Stimulated activated CD4-positive, alpha-beta T cell treated with anti-CD3 and anti-CD28 coated beads, TNF-alpha, amount 100 ng/mL, for 4 hours (primary cell): ENCODE measurements around the gene ACOT9.
"Not testable (repeated sequence)": the region's sequence is repeated elsewhere in the genome, so short reads cannot be mapped to it uniquely, and the experiment has no call there.

Experiments
- DNase-seq, 3 experiments: peaks; one replicate each; pipeline ENCODE4 v3.0.0-alpha.2; 2020; ENCODE audit warnings: low read depth in 3 of 3

The ACOT9 gene, protein sequence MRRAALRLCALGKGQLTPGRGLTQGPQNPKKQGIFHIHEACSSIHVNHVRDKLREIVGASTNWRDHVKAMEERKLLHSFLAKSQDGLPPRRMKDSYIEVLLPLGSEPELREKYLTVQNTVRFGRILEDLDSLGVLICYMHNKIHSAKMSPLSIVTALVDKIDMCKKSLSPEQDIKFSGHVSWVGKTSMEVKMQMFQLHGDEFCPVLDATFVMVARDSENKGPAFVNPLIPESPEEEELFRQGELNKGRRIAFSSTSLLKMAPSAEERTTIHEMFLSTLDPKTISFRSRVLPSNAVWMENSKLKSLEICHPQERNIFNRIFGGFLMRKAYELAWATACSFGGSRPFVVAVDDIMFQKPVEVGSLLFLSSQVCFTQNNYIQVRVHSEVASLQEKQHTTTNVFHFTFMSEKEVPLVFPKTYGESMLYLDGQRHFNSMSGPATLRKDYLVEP

GRCh38 chrX:23742697-23743622 lies at the start of gene ACOT9:
Gene ACOT9, minus strand, starts transcription at chrX:23743276. Its CDS starts 132 bp downstream, at chrX:23743144.
- DNase-seq: peak; percentile 20 to 25 (median 23)

GRCh38 chrX:23790155-23790497 lies 47.0 kb upstream of the ACOT9 start:
- DNase-seq: no peak

DNA sequence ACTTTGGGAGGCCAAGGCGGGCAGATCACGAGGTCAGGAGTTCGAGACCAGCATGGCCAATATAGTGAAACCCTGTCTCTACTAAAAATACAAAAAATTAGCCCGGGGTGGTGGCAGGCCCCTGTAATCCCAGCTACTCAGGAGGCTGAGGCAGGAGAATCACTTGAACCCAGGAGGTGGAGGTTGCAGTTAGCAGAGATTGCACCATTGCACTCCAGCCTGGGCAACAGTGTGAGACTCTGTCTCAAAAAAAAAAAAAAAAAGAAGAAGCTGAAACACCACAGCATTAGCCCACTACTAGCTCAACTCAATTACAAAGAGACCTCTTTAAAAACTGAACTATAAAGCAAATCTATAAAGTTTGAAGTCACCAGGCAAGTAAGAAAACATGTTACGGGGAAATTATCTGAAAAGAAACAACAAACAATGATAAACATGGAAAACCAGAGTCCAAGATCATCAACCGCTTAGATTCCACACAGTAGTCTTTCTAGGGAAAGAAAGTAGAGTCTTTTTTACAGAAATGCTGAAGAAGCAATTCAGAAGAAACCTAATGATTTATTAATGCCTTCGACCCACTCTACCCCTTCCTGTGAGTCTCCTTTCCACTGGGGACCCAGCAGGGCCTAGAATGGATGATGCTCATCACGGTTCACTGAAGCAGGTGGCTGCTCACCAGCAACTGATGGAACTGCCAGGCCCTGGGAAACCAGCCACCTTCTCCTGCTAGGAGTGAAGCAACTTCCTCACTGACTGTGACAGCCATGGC lies 46.5 kb upstream of the ACOT9 start:
- no peak for DNase-seq

DNA sequence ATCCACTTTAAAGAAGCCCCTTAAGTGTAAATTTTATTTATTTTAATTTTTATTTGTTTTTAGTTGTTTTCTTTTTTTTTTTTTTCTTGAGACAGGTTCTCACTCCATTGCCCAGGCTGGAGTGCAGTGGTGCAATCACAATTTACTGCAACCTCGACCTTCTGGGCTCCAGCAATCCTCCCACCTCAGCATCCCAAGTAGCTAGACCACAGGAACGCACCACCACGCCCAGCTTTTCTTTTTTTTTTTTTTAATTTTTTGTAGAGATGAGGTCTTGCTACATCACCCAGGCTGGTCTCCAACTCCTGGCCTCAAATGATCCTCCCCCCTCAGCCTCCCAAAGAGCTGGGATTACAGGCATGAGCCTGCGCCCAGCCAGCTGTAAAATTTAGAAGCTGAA lies 45.9 kb upstream of the ACOT9 start:
- DNase-seq: no peak

- DNase-seq: no peak
These were observed 45.4 kb upstream of the ACOT9 start for GRCh38 chrX:23788521-23788920.

GRCh38 chrX:23787745-23788118 lies 44.7 kb upstream of the ACOT9 start:
- no peak for DNase-seq

- no peak for DNase-seq
These were observed 43.3 kb upstream of the ACOT9 start for GRCh38 chrX:23786268-23786815.

- no peak for DNase-seq
These were observed 42.5 kb upstream of the ACOT9 start for GRCh38 chrX:23785580-23785979.

- DNase-seq: no peak
These were observed 41.6 kb upstream of the ACOT9 start for GRCh38 chrX:23784470-23785331.

DNA sequence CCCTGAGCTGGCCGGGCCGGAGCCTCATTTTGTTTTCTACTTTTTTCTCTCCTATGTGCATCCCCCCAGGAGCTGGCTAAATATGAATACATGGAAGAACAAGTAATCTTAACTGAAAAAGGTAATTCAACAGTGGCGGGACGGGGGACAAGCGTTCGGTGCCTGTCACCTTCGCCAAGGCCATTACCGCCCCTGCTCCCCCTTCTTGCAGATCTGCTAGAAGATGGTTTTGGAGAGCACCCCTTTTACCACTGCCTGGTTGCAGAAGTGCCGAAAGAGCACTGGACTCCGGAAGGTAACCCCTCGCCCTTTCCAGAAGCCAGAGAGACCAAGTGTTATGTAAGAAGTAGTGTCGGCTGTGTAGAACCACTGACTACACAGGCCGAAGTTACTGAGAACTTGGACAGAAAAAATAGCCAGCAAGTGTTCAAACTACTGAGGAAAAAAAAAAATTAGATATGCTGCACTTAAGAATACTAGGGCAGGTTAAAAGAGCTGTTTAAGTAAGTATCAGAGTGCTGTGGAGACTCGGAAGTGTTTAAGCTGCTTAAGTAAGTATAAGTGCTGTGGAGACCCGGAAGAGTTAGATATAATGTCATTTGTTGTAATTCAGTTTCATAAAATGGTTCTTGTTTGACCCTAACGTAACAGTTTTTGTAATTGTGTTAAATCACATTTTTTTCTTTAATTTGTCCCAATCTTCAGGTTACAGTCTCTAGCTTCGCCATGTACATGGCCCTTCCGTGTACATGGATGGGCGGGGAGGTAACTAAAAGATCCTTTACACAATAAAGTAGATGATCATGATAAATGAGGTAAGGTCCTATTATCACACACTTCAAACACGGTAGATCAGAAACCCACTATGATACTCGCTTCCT lies 40.8 kb upstream of the ACOT9 start:
- no peak for DNase-seq

DNA sequence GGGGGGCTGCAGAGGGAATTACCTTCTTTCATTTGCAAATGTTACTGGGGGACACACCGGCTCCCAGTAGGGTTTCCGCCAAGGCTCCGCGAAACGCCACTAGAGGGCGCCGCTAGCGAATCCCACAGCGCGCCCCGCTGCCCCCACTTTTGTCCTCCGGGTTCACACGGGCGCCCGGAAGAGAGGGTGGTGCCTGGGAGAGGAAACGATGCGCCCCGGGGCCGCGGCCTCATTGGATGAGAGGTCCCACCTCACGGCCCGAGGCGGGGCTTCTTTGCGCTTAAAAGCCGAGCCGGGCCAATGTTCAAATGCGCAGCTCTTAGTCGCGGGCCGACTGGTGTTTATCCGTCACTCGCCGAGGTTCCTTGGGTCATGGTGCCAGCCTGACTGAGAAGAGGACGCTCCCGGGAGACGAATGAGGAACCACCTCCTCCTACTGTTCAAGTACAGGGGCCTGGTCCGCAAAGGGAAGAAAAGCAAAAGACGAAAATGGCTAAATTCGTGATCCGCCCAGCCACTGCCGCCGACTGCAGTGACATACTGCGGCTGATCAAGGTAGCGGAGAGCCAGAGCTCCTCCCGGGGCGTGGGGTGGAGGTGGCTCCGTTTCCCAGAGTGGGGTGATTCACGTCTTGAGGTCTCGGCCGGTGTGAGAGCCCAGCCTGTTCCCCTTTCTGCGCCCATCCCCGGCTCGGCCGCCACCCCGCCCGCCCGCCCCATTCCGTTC lies 40.0 kb upstream of the ACOT9 start, which contains the start of gene SAT1:
SAT1 (plus strand) TSS at position 311 of the 726 bp plus-strand sequence; CDS start at position 490, 179 bp downstream.
- peak; percentile 74 to 89 (median 86) for DNase-seq

DNA sequence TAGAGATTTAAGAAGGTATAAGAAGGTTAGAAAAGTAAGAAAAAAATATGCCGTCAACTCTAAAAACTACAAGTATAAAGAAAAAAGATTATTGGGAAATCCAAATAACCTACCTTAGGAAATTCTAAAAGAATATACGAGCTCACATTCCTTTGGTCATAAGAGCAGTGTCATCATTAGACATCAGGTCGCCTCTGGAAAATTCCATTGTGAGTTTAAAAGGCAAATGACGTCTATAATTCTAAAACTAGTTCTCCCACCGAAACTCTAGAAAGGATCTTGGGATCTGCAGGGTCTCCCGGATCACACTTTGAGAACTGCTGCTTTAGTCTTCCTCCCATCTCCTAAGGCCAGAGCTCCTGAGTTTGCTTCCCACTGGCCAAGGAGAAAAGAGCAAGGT lies 39.4 kb upstream of the ACOT9 start:
- DNase-seq: no peak

- no peak for DNase-seq
These were observed 35.9 kb upstream of the ACOT9 start for GRCh38 chrX:23779025-23779424.

GRCh38 chrX:23776363-23776762 lies 33.3 kb upstream of the ACOT9 start:
- DNase-seq: no peak

GRCh38 chrX:23773601-23774175 lies 30.6 kb upstream of the ACOT9 start:
- DNase-seq: no peak

DNA sequence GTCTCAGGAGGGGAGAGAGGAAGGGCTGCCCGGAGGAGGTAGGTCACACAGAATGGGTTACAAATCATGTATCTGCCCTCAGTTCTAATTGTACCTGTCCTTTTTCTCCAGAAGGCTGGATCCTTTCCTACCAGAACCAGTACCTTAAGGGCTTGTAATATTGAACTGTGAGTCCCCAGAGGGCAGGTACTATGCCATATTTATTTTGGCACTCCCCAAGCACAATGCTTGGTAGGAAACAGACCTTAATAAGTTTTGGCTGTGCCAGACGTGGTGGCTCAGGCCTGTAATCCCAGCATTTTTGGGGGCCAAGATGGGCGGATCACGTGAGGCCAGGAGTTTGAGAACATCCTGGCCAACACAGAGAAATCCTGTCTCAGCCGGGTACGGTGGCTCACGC lies 28.0 kb upstream of the ACOT9 start:
- not testable (repeated sequence) for DNase-seq

- DNase-seq: no peak
These were observed 27.1 kb upstream of the ACOT9 start for GRCh38 chrX:23770142-23770541.
